Measurements from ENCODE around the gene KIAA1549.

The KIAA1549 gene

GRCh38 chr7:138903186-138903820 lies 77.9 kb downstream of the KIAA1549 start:
- DNase-seq, result no peak

- DNase-seq, result no peak
Observed at GRCh38 chr7:138902161-138902560, 79.0 kb downstream of the KIAA1549 start.

DNA sequence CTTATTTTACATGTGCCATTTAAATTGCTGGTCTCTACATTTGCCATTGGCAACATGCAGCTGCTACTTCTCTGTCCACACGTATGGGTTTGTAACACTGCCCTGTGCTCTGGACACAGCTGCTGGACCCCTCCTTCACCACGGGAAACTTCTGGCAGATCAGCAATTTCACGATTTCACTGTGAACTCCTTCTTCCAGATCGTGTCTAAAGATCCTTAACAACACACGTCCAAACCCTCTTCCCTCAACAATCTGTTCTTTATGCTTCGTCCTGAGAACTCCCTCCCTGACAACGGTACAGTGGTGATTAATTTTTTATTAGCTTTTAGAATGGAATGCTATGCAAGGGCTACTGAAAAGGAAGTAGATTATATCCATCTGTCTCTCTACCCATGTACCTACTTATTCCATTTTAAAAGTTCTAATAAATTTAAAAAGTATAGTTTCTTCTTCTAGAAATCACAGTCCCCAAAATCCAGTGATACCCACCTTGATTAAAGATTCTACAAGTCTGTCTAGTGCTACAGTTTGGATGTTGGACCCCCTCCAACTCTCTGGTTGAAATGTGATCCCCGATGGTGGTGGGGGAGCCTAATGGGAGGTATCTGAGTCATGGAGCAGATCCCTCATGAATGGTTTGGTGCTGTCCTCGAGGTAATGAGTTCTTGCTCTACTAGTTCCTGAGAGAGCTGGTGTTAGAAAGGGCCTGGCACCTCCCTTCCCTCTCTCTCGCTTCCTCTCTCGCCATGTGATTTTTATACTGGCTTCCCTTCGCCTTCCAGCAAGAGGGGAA lies 81.0 kb downstream of the KIAA1549 start:
- no peak for DNase-seq

DNA sequence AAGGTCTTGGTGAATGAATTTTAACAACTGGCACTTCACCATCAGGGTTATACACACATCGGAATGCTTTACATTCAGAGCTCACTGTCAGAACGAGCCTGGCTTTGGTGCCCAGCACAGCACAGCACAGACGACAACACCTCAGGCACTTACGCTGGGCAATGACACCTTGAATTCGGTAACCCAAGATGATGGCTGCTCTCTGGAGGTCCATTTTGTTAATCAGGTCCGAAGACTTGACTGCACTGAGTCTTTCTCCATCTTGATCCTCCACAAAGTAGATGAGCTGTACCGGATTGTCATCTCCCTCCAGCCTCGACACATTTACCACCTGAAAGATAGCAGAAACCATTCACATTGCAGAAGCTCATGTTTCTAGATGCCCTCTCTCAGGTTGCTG lies 82.4 kb downstream of the KIAA1549 start:
- no peak for DNase-seq

DNA sequence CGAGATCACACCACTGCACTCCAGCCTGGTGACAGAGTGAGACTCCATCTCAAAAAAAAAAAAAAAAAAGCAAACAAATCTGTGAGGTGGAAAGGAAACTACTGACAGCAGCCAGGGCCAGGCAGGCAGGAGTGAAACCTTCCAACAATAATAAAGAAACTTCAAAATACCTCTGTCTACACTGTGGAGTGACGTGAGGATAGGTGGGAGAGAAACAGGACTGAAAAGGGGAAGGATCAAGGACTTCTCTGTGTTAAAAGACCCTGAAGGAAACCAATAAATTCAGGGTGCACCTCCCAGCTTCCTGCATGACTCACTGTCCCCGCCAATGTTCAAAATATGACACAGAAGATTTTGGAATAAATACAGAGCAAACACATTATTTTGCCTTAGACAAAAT lies 82.9 kb downstream of the KIAA1549 start:
- DNase-seq, result no peak

- DNase-seq, result no peak
Observed at GRCh38 chr7:138895679-138896078, 85.5 kb downstream of the KIAA1549 start.

GRCh38 chr7:138893258-138893657 lies 87.9 kb downstream of the KIAA1549 start:
- DNase-seq, result no peak

DNA sequence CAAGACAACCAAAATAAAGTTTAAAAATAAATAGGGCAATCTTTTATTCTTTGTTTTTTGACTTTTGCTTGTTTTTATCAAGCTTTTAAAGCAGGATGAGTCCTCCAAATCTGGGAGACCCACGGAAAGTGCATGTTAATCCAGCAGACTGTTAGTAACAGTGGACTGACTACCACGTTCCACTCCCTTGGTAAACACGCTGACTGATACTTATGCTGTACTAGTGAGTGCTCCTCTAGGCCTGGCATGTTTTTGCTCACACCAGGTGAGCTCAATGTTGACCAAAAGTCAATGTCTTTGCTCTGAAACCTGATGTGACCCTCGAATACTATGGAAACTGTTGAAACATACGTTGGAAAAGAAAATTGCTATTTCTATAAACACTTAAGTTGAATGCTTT lies 88.4 kb downstream of the KIAA1549 start:
- no peak for DNase-seq

- no peak for DNase-seq
Observed at GRCh38 chr7:138892006-138892630, 89.1 kb downstream of the KIAA1549 start.

- no peak for DNase-seq
Observed at GRCh38 chr7:138891446-138891810, 89.8 kb downstream of the KIAA1549 start.

DNA sequence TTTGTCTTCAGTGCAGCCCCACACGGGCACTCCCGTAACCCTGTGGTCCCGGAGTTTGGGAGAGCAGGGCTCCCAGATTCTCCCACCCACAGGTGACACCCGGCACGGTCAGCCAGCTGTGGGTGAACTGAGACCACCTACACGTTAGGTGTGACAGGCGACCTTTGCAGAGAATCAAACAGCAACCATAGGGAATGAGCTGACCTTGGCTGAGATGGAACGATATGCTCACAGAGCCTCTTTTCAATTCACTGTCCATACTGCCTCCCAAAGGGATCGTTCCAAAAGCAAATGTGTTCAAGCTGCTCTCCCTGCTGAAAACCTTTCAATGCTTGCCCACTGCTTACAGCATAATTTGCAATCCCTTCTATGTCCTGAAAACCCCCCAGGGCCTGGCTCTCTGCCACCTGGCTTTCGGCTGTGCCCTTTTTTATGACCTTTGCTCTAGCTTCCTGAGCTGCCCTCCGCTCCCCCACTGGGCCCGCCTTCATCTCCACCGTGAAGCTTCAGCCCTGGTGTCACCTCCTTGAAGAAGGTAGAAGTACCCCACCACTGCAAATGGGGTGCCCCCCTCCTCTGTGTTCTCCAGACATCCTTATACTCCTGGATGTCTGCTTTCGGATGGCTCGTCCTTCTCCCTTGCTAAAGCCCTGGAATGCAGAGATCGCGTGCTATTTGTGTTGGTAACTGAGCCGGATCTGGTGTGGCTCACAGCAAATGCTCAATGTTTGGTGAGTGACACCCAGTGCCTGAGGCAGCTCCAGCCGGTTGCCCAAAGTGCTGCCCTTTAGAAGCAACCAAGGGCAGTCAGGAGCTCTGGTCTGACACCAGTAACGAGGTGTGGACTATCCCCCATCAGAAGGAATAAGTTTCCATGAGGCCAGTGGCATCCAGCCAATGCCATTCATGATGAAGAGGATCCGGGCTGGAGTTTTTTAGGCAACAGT lies 90.4 kb downstream of the KIAA1549 start:
- no peak for DNase-seq

DNA sequence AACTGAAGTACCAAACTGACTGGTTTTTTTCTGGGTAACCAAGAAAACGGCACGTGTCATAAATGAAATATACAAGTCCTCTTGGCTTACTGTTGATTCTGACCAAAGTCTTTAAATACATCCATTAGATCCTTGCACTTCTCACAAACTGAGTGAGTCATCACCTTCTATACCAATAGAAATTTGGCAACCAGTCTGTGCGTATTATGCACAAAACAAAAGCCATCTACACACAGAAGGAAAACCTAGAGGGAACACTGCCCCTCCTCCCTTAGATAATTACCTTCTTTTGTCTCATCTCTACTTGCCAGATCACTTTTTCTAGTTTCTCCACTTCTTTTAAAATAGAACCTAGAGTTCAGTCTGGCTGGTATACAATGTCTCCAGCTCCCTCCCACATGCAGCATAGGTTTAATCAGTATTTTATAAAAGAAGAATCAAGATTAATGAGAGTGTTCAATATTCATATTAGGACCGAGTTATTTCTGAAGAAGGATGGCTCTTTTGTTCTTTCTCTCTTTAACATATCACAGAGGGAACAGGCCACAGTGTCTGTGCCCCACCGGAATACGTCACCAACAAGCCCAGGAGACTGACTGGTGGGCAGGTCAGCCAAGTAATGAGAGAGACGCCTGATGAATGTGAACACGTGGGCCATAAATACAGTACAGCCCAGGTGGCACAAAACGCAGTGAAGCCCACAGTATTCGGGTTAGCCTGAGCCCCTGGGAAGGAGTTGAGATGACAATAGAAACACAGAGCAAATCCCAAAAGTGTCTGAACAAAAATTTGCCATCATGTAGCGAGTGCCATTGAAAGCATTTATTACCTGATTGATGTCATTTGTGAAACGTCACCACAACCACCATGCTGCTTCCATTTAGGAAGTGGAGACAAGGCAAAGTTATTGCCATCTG lies 91.3 kb downstream of the KIAA1549 start:
- no peak for DNase-seq

DNA sequence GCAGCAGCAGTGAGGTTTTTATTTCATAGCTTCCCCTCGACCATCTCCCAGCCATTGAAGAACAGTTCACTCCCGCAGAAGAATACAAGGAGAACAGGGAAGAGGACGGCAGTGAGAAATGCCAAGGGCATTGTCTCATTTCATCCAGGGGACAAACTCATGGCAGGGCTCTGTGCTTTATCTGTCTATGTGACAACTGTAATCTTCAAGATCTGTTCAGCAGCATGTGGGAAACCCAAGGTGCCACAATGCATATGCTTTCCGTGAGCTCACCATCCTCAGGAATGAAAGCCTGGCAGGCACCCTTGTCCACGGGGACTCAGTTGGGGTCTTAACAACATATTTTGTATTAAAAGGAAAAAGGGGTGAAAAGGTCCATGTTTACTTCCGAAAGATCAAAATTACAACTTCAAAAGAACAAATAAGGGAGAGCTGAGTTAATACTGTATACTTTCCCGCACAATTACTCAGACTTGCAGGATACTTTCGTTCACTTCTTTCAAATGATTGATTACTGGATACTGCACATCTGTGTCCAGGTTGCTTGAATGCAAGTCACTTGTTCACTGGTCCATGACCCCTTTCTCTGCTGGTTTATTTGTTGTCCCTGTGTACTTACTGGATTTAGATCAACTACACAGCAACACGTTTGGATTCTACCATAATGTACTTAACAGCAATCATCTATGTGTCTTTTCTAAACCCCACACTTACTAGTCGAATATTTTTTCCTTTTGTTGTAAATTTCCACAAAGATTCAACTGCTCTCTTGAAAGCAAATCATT lies 93.1 kb downstream of the KIAA1549 start:
- no peak for DNase-seq

DNA sequence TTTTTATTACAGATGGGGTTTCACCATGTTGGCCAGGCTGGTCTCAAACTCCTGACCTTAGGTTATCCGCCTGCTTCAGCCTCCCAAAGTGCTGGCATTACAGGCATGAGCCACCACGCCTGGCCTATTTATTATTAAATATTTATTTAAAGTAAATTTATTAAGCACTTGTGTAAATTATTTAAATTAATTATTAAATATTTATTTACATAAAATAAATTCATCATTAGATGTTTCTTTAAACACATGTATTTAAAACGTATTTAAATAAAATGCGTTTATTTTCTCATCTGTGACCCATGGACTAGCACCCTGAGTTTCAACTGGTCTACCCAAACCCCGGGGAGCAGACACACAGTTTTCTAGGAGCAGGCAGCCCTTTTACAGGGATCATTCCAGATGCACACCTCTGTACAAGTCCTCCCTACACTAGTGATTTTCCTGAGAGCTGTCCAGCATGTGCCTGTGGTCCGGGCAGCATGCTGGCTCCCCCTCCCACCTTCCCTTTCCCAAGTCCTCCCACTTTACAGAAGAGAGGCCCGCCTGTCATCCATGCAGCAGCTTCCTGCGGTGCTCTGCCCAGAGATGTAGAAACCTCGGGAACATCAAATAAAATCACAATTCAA lies 94.0 kb downstream of the KIAA1549 start:
- no peak for DNase-seq

- peak; percentile 67 to 89 for DNase-seq
Observed at GRCh38 chr7:138886501-138886917, 94.7 kb downstream of the KIAA1549 start.

GRCh38 chr7:138885383-138886147 lies 95.6 kb downstream of the KIAA1549 start:
- DNase-seq, result no peak

GRCh38 chr7:138882249-138882648 lies 98.9 kb downstream of the KIAA1549 start:
- no peak for DNase-seq

- DNase-seq, result no peak
Observed at GRCh38 chr7:138881579-138882188, 99.5 kb downstream of the KIAA1549 start.

DNA sequence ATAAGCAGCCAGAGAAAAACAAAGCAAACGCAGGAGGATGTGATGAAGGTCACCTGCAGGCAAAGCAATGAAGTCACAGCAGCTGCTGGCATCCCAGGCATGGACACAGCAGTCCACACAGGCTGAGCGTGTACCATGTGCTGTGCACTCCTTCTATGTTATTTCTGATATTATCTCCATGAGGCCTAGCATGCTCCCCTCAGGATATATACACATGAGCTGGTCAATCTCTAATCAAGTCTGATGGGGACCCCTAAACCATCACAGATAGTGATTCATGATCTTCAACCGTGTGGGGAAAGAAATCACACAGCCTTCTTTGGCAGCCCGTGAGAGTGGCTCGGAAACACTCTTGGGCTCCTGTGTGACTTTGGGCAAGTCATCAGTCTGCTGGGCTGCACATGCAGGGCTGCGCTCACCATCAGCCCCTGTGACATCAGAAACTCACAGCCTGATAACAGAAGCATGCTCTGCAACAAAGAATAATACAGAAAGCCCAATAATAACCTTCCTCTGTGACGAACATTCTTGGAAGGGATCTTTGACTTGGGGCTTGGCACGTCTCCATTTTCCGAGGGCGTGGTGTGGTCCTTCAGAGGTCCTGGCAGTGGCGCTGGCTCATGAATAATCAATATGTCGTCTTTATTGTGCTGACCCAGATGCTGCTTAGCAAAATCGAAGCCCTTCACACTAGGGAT lies 100.2 kb downstream of the KIAA1549 start:
- DNase-seq, result no peak

Measured in AML-193 (cell line).